GM18517 (cell line): ENCODE results near the gene FAM186B.
"Not testable (repeated sequence)": the region's sequence is repeated elsewhere in the genome, so short reads cannot be mapped to it uniquely, and the experiment has no call there.

Experiments used
- ATAC-seq: cut with Tn5 transposase; IDR thresholded peaks from one replicate; pipeline ENCODE4 v1.9.1; 2021; ENCODE audit warnings: mild to moderate bottlenecking, moderate library complexity; ENCODE audit not compliant: unreplicated experiment

Gene FAM186B

GRCh38 chr12:49605539-49605938 is at the start of gene FAM186B:
Gene FAM186B (minus strand): TSS chr12:49605639. CDS start chr12:49605477, 162 bp downstream.
- not testable (repeated sequence) for ATAC-seq

GRCh38 chr12:49654715-49655114 is 49.3 kb upstream of the FAM186B start:
- ATAC-seq = no peak

GRCh38 chr12:49652921-49653520 is 47.6 kb upstream of the FAM186B start:
- no peak for ATAC-seq

- ATAC-seq = no peak
These were observed 46.4 kb upstream of the FAM186B start for GRCh38 chr12:49651855-49652254.

GRCh38 chr12:49649892-49650291 is 44.5 kb upstream of the FAM186B start:
- no peak for ATAC-seq

- ATAC-seq = no peak
These were observed 44.0 kb upstream of the FAM186B start for GRCh38 chr12:49649445-49649844.

GRCh38 chr12:49648712-49649003 is 43.2 kb upstream of the FAM186B start:
- ATAC-seq = no peak

- no peak for ATAC-seq
These were observed 42.6 kb upstream of the FAM186B start for GRCh38 chr12:49647827-49648711.

- no peak for ATAC-seq
These were observed 41.6 kb upstream of the FAM186B start for GRCh38 chr12:49646871-49647654.

- no peak for ATAC-seq
These were observed 40.9 kb upstream of the FAM186B start for GRCh38 chr12:49646331-49646830.

- no peak for ATAC-seq
These were observed 40.0 kb upstream of the FAM186B start for GRCh38 chr12:49645146-49646039.

- no peak for ATAC-seq
These were observed 39.2 kb upstream of the FAM186B start for GRCh38 chr12:49644620-49644994.

GRCh38 chr12:49643961-49644619 is 38.7 kb upstream of the FAM186B start:
- ATAC-seq = no peak

- ATAC-seq = no peak
These were observed 37.7 kb upstream of the FAM186B start for GRCh38 chr12:49643135-49643534.

- ATAC-seq = no peak
These were observed 36.9 kb upstream of the FAM186B start for GRCh38 chr12:49642370-49642802.

GRCh38 chr12:49641748-49642369 is 36.4 kb upstream of the FAM186B start:
- ATAC-seq = no peak

- ATAC-seq = peak; percentile 66
These were observed 31.7 kb upstream of the FAM186B start for GRCh38 chr12:49636979-49637755.

- no peak for ATAC-seq
These were observed 31.1 kb upstream of the FAM186B start for GRCh38 chr12:49636574-49636973.

- no peak for ATAC-seq
These were observed 30.2 kb upstream of the FAM186B start for GRCh38 chr12:49635656-49636055.
